Measurements from ENCODE around the gene ZAP70. TPM values are rescaled to one million over a fixed set of nuclear protein-coding genes. Genes with fewer than 3 reads are reported as not detected.

The ZAP70 gene
- total RNA-seq, 3 donors from 2014 or later: 156 to 194 (median 186) TPM

DNA sequence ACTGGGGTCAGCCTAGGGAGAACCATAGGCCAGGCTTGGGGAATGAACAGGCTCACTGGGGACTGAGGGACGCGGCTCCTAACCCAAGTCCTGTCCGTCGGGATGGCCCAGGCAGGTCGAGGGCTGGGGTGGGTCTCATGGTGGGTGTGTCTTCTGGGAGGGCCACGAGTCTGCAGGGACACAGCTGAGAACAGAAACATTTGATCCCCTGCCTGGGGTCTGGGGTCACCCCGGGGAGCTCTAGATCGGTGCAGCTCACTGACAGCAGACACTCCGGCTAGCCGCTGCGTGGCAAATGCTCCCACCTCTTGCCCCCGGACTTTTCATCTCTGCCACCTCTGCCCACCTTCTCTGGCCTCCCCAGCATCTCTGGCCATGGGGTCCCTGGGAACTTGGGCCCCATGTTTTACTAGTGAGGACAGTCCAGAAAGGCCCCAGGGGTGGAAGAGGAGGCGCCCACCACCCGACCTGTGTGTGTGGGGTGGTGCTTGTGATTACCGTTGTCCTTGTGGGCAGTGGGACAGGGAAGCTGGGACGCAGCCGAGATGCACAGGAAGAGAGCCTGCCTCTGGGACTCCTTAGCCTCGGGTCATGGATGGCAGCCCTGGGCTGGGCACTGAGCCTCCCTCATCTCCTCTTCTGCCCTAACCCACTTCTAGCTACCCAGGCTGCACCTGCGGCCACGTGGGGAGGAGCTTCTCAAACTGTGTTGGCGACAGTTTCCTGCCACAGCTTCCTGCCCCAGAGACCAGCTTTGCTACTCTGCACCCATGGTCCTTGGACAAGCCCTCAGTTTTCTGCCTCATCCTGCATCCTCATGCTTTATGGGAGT is 4.9 kb downstream of the ZAP70 start:
- Mint-ChIP-seq H3K4me1 (ENCODE audit: low read depth) (peaks cover 85% of the 10 kb centered on the region), H3K36me3 (ENCODE audit: insufficient read depth) (peaks cover 33% of the 10 kb centered on the region), H3K27me3 (ENCODE audit: low read depth) (no peaks in the 10 kb centered on the region), H3K4me3 (peak overlapping the region; percentile 98), H3K9me3 (no peaks in the 10 kb centered on the region)
- peak; percentile 64 to 72 for ATAC-seq
- DNase-seq: peak; percentile 60

DNA sequence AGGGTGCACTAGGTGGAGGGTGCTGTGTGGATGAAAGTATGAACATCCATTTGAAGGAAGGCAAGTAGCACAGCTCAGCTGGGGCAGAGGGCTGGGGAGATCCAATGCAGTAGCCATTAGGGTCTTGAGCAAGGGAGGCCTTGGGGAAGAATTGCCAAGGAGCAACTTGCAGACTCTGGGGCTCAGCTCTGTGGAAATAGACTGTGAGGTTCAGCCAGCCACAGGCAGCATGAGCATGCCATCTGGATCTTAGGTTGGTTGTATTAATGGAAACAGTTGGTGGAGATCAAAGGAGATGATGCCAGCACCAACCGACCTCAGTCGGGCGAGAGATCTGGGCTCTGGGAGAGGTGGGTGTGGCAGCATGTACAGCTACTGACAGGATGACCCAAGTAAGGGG is 5.6 kb downstream of the ZAP70 start:
- H3K4me1 Mint-ChIP-seq (ENCODE audit: low read depth): peaks cover 83% of the 10 kb centered on the region
- ATAC-seq (peak in 1 of 2 donors; percentile 3), DNase-seq (no peak)
- no peaks in the 10 kb centered on the region for H3K27me3 Mint-ChIP-seq (ENCODE audit: low read depth)
- no peaks in the 10 kb centered on the region for H3K9me3 Mint-ChIP-seq
- peaks cover 37% of the 10 kb centered on the region for H3K36me3 Mint-ChIP-seq (ENCODE audit: insufficient read depth)
- peak overlapping the region; percentile 98 for H3K4me3 Mint-ChIP-seq

DNA sequence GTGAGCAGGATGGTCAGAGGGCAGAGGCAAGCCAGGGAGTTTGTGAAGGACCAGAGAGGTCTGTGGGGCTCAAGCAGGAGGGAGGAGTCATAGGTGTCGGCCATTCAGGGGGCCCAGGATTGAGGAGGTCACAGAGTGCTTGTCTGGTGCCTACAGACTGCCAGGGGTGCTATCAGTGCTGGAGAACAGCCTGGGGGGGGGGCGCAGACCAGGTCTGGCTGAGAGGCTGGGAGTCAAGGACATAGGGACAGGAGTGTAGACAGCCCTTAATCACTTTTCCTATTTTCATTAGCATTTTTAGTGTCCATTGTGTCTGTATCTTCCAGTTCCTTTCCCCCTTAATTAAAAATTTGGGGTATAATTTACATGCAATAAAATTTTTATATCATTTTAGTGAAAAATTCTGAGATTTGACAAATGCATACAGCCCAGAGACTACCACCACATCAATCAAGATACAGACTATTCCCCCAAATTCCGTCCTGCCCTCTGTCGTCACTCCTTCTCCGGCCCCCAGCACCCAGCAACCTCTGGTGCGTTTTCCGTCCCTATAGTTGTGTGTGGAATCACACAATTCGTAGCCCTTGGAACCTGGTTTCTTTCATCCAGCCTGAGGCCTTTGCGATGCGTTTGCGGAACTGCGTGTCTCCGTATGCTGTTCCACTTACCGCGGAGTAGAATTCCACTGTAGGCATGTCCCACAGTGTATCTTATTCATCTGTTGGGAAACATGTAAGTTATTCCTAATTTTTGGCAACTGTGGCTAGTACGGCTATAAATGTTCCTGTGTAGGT is 6.2 kb downstream of the ZAP70 start:
- peaks cover 43% of the 10 kb centered on the region for H3K36me3 Mint-ChIP-seq (ENCODE audit: insufficient read depth)
- ATAC-seq (no peak), DNase-seq (no peak)
- peak overlapping the region; percentile 98 for H3K4me3 Mint-ChIP-seq
- peaks cover 82% of the 10 kb centered on the region for H3K4me1 Mint-ChIP-seq (ENCODE audit: low read depth)
- H3K9me3 Mint-ChIP-seq: no peaks in the 10 kb centered on the region
- no peaks in the 10 kb centered on the region for H3K27me3 Mint-ChIP-seq (ENCODE audit: low read depth)

DNA sequence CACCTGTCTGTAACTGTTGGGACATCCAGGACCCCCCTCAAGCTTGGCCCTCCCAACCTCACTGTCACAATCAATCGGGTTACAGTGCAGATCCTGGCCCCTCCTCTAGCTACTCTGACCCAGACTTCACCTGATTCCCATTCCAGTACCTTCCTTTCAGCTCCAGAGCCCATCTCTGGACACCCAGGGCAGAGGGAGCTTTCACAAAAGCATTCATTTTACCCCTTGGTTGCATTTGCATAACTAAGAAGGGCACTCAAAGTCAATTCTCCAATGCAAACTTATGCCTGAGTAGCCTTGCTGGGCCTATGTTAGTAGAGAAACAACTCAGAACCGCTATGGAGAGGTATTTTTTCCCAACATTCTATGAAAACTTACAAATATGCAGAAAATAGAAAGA is 7.4 kb downstream of the ZAP70 start:
- Mint-ChIP-seq H3K27me3 (ENCODE audit: low read depth) (no peaks in the 10 kb centered on the region), H3K4me3 (no peak overlapping the region), H3K4me1 (ENCODE audit: low read depth) (peaks cover 82% of the 10 kb centered on the region), H3K36me3 (ENCODE audit: insufficient read depth) (peaks cover 45% of the 10 kb centered on the region), H3K9me3 (no peaks in the 10 kb centered on the region)
- no peak for DNase-seq
- ATAC-seq: no peak

DNA sequence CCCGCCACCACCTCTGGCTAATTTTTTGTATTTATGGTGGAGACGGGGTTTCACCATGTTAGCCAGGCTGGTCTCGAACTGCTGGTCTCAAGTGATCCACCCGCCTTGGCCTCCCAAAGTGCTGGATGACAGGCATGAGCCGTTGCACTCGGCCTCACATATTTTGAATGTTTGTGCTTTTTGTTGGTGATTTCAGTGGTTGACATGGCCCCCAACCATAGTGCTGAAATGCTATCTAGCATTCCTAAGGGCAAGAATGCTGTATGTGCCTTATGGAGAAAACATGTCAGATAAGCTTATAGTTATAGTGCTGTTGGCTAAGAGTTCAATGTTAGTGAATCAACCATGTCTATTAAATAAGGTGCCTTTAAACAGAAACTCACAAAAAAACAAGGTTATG is 8.9 kb downstream of the ZAP70 start:
- DNase-seq (no peak), ATAC-seq (no peak)
- Mint-ChIP-seq H3K27me3 (ENCODE audit: low read depth) (no peaks in the 10 kb centered on the region), H3K4me1 (ENCODE audit: low read depth) (peaks cover 82% of the 10 kb centered on the region), H3K36me3 (ENCODE audit: insufficient read depth) (peaks cover 56% of the 10 kb centered on the region), H3K4me3 (no peak overlapping the region), H3K9me3 (no peaks in the 10 kb centered on the region)

DNA sequence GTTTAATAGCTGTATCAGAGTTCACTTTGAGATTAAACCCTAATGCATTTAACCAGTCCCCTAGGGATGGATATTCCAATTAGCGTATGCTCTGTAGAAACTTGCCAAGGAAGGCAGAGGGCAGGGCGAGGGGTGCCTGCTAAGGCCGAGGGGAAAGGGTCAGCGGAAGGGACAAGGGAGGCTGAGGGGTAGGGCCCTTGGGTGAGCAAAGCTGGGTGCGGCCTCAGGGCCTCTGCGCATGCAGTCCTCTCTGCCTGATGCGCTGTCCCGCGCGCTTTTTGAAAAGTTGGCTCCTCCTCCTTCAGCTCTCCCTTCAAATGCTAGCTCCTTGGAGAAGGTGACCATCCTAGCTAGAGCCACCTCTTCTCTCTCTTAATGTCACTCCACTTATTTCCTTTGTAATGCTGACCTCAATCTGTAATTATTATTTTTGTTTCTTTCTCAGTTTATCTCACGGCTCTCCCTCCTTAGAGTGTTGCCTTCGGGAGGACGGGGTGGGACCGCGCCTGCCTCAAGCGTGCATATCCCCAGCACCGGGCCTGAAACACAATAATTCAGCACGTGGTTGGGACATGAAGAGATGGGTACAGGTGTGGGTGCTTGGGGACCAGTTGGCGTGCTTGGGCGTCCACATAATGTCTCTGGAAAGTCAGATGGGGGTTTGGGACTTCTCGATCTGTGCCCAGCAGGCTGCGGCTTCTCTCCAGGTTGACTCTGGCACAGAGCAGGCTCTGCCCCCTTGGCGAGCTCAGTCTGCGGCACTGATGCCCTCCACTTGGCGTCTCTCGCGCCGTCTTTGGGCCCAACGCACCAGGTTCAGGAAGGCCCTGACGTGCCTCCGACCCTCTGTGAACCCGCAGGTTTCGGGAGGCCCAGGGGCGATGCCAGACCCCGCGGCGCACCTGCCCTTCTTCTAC is 10.0 kb downstream of the ZAP70 start:
- no peak for DNase-seq
- Mint-ChIP-seq H3K4me3 (no peak overlapping the region), H3K4me1 (ENCODE audit: low read depth) (peaks cover 82% of the 10 kb centered on the region), H3K36me3 (ENCODE audit: insufficient read depth) (peaks cover 65% of the 10 kb centered on the region), H3K9me3 (no peaks in the 10 kb centered on the region), H3K27me3 (ENCODE audit: low read depth) (no peaks in the 10 kb centered on the region)
- ATAC-seq: no peak

DNA sequence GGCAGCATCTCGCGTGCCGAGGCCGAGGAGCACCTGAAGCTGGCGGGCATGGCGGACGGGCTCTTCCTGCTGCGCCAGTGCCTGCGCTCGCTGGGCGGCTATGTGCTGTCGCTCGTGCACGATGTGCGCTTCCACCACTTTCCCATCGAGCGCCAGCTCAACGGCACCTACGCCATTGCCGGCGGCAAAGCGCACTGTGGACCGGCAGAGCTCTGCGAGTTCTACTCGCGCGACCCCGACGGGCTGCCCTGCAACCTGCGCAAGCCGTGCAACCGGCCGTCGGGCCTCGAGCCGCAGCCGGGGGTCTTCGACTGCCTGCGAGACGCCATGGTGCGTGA is 10.7 kb downstream of the ZAP70 start:
- no peaks in the 10 kb centered on the region for H3K27me3 Mint-ChIP-seq (ENCODE audit: low read depth)
- H3K4me3 Mint-ChIP-seq: no peak overlapping the region
- no peak for DNase-seq
- H3K4me1 Mint-ChIP-seq (ENCODE audit: low read depth): peaks cover 78% of the 10 kb centered on the region
- peaks cover 64% of the 10 kb centered on the region for H3K36me3 Mint-ChIP-seq (ENCODE audit: insufficient read depth)
- no peak for ATAC-seq
- H3K9me3 Mint-ChIP-seq: no peaks in the 10 kb centered on the region

DNA sequence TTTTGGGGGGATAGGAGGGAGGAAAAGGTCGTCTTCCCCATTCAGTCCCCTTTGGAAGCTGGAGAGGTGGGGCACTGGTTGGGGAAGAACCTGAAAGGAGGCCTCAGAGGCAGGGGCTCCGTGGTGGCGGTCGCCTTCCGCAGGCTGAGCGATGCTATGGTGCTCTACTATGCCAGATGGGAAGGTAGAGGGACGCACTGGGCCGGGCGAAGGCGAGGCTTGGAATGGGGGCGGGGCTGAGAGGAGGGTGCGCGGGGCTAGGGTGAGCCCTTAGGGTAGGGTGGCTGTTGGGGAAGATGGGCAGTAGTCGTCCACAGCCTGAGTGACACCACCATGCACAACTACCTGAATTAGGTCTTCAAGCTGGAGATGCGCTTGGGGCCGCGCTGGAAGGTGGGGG is 11.1 kb downstream of the ZAP70 start:
- no peaks in the 10 kb centered on the region for H3K9me3 Mint-ChIP-seq
- DNase-seq (no peak), ATAC-seq (no peak)
- H3K4me3 Mint-ChIP-seq: no peak overlapping the region
- peaks cover 74% of the 10 kb centered on the region for H3K4me1 Mint-ChIP-seq (ENCODE audit: low read depth)
- no peaks in the 10 kb centered on the region for H3K27me3 Mint-ChIP-seq (ENCODE audit: low read depth)
- H3K36me3 Mint-ChIP-seq (ENCODE audit: insufficient read depth): peaks cover 67% of the 10 kb centered on the region

DNA sequence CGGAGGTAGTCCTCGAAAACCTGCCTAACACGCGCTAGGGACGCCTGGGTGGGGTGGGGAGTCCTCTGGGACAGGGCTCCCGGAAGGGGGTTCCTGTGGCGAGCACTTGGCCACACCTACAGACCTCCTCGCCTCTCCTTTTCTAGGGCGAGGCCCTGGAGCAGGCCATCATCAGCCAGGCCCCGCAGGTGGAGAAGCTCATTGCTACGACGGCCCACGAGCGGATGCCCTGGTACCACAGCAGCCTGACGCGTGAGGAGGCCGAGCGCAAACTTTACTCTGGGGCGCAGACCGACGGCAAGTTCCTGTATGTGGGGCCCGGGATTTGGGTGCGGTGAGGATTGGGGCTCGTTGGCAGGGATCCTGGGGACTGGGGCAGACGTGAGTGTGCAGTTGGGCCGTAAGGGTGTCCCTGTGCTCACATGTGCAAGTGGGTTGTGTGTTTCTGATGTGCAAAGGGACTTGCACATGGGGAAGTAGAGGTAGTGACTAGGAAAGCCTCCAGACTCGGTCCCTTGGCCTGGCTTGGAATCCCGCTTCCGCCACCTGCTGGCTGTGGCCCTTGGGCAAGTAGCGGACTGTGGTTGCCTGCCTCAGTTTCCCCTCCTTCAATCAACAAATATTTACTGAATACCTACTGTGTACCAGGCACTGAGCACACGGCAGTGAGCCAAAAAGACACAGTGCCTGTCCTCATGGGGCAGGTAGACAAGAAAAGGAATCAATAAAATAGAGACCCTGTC is 11.7 kb downstream of the ZAP70 start:
- Mint-ChIP-seq H3K27me3 (ENCODE audit: low read depth) (no peaks in the 10 kb centered on the region), H3K4me3 (no peak overlapping the region), H3K36me3 (ENCODE audit: insufficient read depth) (peaks cover 66% of the 10 kb centered on the region), H3K9me3 (no peaks in the 10 kb centered on the region), H3K4me1 (ENCODE audit: low read depth) (peaks cover 68% of the 10 kb centered on the region)
- no peak for ATAC-seq
- no peak for DNase-seq

DNA sequence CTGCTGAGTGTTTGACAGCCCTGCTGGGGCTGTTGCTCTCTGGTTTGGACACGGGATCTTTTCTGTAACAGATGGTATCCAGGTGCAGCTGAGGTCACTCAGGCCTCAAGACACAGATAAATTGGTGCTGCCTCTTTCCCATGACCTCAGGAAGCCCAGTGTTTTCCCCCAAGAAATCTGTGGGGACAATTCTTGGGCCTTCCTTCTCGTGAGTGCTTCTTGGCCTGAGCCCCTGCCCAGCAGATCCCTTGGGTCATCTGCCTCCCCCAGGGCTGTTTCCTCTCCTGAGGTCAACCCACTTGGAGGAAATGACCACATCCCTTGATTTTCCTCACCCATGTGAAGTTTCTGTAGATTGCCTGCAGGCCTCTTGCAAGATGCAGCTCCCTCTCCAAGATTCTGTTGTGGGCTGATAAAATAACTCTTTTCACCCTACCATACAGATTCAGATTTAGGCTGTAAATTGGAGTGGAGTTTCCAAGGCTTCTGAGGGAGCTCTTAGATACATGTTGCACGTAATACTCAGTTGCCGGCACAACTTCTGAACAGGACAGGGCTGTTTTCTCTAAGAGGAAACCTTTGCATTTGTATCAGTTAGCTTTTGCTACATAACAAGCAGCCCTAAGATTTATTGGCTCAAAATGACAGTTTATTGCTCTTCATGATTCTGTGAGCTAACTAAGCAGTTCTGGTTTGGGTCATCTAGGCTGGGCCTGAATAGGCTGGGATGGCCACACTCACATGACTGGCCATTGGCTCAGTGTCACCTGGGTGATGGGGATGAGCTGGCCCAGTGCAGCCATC is 13.1 kb downstream of the ZAP70 start:
- H3K9me3 Mint-ChIP-seq: no peaks in the 10 kb centered on the region
- ATAC-seq (no peak), DNase-seq (no peak)
- H3K27me3 Mint-ChIP-seq (ENCODE audit: low read depth): no peaks in the 10 kb centered on the region
- H3K4me3 Mint-ChIP-seq: no peak overlapping the region
- peaks cover 65% of the 10 kb centered on the region for H3K36me3 Mint-ChIP-seq (ENCODE audit: insufficient read depth)
- H3K4me1 Mint-ChIP-seq (ENCODE audit: low read depth): peaks cover 64% of the 10 kb centered on the region

DNA sequence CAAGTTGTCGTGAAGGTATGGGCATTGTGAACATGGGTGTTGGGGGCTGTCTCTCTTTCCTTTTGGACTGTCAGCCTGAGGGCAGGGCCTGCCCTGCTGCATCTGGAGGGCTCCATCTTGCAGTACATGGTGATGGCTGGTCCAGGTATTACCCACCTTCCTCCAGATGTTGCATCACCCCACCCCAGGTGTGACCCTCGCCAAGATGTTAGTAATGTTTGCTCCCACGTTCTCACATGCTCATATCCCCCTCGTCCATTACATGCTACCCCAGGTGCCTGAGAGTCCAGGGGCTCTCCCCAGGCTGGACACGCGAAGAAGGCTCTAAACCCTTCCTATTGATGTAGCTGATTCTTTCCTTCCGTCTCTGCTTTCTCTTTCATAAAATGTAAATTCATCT is 13.9 kb downstream of the ZAP70 start:
- ATAC-seq (no peak), DNase-seq (no peak)
- Mint-ChIP-seq H3K36me3 (ENCODE audit: insufficient read depth) (peaks cover 69% of the 10 kb centered on the region), H3K4me3 (no peak overlapping the region), H3K9me3 (no peaks in the 10 kb centered on the region), H3K27me3 (ENCODE audit: low read depth) (no peaks in the 10 kb centered on the region), H3K4me1 (ENCODE audit: low read depth) (peaks cover 64% of the 10 kb centered on the region)

DNA sequence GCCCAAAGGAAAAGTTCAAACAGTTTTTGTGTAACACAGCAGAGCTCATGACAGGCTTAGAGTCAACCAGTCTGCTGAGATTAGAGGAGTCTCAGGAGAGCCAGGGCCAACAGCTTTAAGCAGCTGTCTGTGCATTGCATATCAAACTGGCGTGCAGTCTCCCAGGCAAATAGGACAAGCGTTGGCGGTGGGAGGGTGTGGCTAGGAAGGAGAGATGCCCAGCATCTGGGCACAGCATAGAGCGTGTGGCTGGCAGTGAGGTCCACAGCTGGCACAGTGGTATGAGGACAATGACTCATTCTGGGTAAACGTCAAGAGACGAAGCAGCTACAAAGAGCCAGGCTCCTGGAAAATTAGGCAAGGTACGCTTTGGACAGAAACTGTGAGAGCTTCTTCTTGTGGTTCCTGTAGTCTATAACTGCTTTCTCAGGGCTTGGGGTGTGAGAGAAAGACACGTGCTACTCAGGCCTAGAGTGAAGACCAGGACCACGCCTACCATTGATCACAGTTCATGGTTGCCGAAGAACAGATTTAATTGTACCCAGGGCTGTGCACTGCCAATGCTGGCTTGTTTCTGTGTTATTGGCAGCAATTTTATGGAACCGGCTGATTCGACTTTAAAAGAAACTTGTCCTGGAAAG is 14.8 kb downstream of the ZAP70 start:
- DNase-seq (no peak), ATAC-seq (peak; percentile 68 to 74)
- no peaks in the 10 kb centered on the region for H3K27me3 Mint-ChIP-seq (ENCODE audit: low read depth)
- H3K36me3 Mint-ChIP-seq (ENCODE audit: insufficient read depth): peaks cover 66% of the 10 kb centered on the region
- H3K4me3 Mint-ChIP-seq: no peak overlapping the region
- H3K9me3 Mint-ChIP-seq: no peaks in the 10 kb centered on the region
- H3K4me1 Mint-ChIP-seq (ENCODE audit: low read depth): peaks cover 57% of the 10 kb centered on the region

DNA sequence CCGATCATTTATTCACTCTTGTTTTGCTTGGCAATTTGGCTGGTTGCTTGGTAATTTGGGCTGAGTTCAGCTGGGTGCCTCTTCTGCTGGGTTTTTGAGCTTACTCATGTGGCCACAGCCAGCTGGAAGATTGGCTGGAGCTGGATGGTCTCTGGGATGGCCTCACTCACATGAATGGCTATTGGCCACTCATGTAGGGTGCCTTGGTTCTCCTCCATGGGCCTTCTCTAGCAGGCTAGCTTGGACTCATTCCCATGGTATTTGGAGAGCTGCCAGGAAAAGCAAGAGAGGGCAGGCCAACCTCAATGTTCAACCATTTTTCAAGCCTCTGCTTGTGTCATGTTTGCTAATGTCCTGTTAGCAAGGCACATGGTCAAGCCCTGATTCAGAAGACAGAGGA is 16.9 kb downstream of the ZAP70 start:
- Mint-ChIP-seq H3K9me3 (no peaks in the 10 kb centered on the region), H3K4me1 (ENCODE audit: low read depth) (peaks cover 44% of the 10 kb centered on the region), H3K36me3 (ENCODE audit: insufficient read depth) (peaks cover 53% of the 10 kb centered on the region), H3K27me3 (ENCODE audit: low read depth) (no peaks in the 10 kb centered on the region), H3K4me3 (no peak overlapping the region)
- no peak for ATAC-seq
- no peak for DNase-seq

All from activated T-cell treated with anti-CD3 and anti-CD28 coated beads, Interleukin-2, amount 50 U/mL, for 4 hours (primary cell).